Astrocyte of the spinal cord (primary cell): ENCODE results near the gene COL9A2.

Experiments used
- DNase-seq: peaks from one replicate; pipeline ENCODE4 v3.0.0; 2011; ENCODE audit warnings: low read depth, low spot score
- H3K4me3 ChIP-seq: 2 replicates; pipeline ENCODE4 v1.5.1; 2011; ENCODE audit warnings: low read depth, mild to moderate bottlenecking, low read length, moderate library complexity
- in situ Hi-C: cut with HindIII; loops from 2 replicates; pipeline ENCODE4 v1.10.0; 2017; ENCODE audit warnings: low sequenced_read_pairs
- TF ChIP-seq, protein P1 (sequence below): IDR thresholded peaks from 2 replicates; pipeline ENCODE4 v1.5.1; 2012; ENCODE audit warnings: low read depth, mild to moderate bottlenecking, low read length, inconsistent platforms

COL9A2 gene

DNA sequence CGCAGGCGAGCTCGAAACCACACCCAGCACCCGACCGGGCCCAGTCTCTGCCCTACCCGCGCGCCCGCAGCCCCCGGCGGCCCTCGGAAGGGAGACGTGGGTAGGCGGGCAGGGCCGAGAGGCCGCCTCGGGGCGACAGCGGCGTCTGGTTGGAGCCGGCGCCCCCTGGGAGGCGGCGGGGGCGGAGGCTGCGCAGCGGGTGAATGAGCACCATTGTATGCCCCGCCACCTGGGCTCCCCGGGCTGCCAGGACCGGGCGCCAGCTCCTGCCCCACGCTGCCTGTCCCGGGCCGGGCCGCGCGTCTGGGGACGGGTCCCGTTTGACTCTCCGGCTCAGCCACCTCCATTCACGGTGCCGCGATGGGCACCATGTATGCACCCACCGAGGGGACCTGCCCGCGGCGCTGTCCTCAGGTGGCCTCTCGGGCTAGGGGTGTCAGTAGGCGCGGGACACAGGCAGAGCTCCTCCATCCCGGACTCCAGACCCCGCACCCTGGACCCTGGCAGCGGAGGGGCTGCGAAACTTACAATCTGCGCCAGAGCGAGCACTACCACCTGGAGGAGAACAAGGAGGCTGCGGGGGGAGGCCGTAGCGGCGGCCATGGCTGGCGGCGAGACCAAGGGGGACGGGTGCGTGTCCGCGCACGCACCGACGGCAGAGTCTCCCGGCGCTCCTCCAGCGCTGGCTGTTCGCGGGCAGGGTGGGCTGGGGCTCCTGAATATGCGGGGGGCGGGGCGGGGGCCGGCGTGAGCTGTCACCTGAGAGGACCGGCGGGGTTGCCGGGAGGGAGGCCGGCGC is at the start of gene COL9A2:
Gene COL9A2, minus strand, starts transcription at position 692 of the 799 bp plus-strand sequence. Its CDS starts 89 bp downstream, at position 603.
- in situ Hi-C loops: no loop called here
- no peak for DNase-seq
- H3K4me3 ChIP-seq: peak within 1 kb of the TSS; percentile 32
- TF ChIP-seq, protein P1, sequence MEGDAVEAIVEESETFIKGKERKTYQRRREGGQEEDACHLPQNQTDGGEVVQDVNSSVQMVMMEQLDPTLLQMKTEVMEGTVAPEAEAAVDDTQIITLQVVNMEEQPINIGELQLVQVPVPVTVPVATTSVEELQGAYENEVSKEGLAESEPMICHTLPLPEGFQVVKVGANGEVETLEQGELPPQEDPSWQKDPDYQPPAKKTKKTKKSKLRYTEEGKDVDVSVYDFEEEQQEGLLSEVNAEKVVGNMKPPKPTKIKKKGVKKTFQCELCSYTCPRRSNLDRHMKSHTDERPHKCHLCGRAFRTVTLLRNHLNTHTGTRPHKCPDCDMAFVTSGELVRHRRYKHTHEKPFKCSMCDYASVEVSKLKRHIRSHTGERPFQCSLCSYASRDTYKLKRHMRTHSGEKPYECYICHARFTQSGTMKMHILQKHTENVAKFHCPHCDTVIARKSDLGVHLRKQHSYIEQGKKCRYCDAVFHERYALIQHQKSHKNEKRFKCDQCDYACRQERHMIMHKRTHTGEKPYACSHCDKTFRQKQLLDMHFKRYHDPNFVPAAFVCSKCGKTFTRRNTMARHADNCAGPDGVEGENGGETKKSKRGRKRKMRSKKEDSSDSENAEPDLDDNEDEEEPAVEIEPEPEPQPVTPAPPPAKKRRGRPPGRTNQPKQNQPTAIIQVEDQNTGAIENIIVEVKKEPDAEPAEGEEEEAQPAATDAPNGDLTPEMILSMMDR: no peak

DNA sequence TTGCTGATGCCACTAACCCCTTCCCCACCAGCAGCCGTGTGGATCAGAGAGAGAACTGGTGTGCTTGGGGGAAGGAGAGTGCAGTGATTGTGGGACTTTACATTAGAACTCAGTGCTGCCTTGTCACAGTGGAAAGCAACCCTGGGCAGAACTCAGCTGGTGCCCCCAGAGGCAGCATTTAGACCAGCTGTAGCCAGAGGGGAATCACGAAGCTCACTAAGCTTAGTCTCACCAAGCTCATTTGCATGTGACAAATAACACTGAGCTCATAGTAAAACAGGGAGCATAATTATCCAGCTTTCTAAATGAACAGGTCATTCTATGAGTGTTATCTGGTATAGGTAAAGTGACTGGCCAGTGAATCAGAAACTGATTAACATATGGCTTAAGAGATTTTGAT is 46.6 kb upstream of the COL9A2 start:
- no peak overlapping the region for H3K4me3 ChIP-seq
- TF ChIP-seq, protein P1: no peak
- in situ Hi-C loops: no loop called here
- DNase-seq: no peak

DNA sequence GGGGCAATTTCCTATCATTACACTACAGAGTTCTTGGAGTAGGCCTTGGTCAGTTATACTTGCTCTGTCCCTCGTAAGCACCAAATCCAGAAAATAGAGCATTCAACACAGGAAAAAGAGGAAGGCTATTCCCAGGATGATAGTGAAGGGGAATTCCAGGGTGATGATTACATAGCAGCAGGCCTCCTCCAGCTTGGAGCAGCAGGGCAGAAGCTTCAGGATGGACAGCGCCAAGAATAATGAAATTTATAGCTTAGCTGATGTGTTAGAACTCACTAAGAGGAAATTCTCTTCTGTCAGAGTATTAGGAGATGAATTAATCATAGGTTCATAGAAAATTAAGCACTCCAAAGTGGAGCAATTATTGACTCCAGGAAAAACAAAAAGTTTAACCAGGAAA is 45.6 kb upstream of the COL9A2 start:
- no peak overlapping the region for H3K4me3 ChIP-seq
- TF ChIP-seq, protein P1: no peak
- in situ Hi-C loops: no loop called here
- no peak for DNase-seq

DNA sequence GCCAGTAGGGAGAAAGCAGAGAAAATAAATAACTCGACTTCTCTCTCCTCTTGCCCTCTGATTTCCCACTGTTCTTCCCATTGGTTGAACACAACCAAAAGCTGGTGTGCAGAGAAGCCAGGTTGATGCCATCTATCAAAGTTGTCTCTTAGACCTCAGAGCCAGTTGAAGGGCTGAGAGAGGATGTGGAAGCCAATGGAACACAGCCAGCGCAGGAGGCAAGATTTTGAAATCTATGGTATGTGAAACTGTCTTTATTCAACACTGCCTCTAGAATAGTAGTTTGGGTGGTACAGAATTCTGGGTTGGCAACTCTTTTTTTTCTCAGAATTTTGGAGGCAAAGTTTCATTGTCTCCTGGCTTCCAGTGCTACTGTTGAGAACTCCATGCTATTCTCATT is 45.1 kb upstream of the COL9A2 start:
- in situ Hi-C loops: no loop called here
- DNase-seq: no peak

DNA sequence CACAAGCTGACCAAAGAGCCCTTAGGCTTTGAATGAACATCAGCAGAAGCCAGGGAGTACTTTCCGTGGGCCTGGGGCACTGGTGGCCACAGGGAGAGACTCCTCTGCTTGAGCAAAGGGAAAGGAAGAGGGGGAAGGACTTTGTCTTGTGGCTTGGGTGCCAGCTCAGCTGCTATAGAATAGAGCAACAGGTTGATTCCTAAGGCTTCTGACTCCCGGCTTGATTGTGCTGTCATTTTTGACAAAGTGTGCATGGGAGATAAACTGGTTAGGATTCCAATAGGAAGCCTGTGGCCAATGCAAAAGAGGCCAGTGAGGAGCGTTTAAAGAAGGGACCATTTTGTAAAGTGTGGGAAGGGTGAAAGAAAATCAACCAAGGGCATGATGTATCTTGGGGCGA is 44.6 kb upstream of the COL9A2 start:
- in situ Hi-C loops: no loop called here
- H3K4me3 ChIP-seq: no peak overlapping the region
- no peak for DNase-seq
- TF ChIP-seq, protein P1: no peak

More for the DNA sequence above, 45.1 kb upstream of the COL9A2 start:
- no peak overlapping the region for H3K4me3 ChIP-seq
- TF ChIP-seq, protein P1: no peak

DNA sequence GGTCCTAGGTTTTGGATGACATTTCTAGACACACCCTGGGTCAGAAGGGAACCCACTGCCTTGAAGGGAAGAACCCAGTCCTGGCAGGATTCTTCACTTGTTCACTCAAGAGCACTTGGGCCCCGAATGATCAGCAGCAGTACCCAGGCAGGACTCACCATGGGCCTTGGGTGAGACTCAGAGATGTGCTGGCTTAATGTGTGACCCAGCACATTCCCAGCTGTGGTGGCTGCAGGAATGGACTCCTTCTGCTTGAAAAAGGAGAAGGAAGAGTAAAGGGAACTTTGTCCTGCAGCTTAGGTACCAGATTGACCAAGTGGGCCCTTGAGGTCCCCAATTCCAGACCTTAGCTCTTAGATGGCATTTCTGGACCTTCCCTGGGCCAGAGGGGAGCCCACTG is 44.1 kb upstream of the COL9A2 start:
- in situ Hi-C loops: no loop called here
- TF ChIP-seq, protein P1: no peak
- DNase-seq: no peak
- H3K4me3 ChIP-seq: no peak overlapping the region
